CD4-positive, alpha-beta T cell treated with Interferon alpha-2 for 1 hour (primary cell): ENCODE results near the gene PPIF.

Experiments
- DNase-seq, 2 donors: peaks; one replicate each; pipeline ENCODE4 v3.0.0-alpha.2; 2020 to 2022

Gene PPIF

GRCh38 chr10:79349766-79350406, 2.6 kb downstream of the PPIF start:
- no peak for DNase-seq

GRCh38 chr10:79350407-79351154, 3.3 kb downstream of the PPIF start:
- no peak for DNase-seq

- DNase-seq, result no peak
Observed at GRCh38 chr10:79351332-79351731, 4.1 kb downstream of the PPIF start.

- DNase-seq, result no peak
Observed at GRCh38 chr10:79352035-79352877, 5.0 kb downstream of the PPIF start.

GRCh38 chr10:79353000-79353406, 5.7 kb downstream of the PPIF start:
- no peak for DNase-seq

GRCh38 chr10:79353726-79354125, 6.5 kb downstream of the PPIF start:
- no peak for DNase-seq

- DNase-seq, result no peak
Observed at GRCh38 chr10:79354141-79354540, 6.9 kb downstream of the PPIF start.

- DNase-seq, result no peak
Observed at GRCh38 chr10:79354615-79355014, 7.3 kb downstream of the PPIF start.

GRCh38 chr10:79355420-79356017, 8.2 kb downstream of the PPIF start:
- DNase-seq, result no peak

- peak in 1 of 2 donors; percentile 32 for DNase-seq
Observed at GRCh38 chr10:79356104-79356503, 8.8 kb downstream of the PPIF start.

GRCh38 chr10:79357180-79357579, 9.9 kb downstream of the PPIF start:
- no peak for DNase-seq

- no peak for DNase-seq
Observed at GRCh38 chr10:79358811-79359210, 11.5 kb downstream of the PPIF start.

GRCh38 chr10:79359816-79360498, 12.7 kb downstream of the PPIF start:
- no peak for DNase-seq

- DNase-seq, result no peak
Observed at GRCh38 chr10:79360499-79361342, 13.5 kb downstream of the PPIF start.

GRCh38 chr10:79361726-79362397, 14.6 kb downstream of the PPIF start:
- peak in 1 of 2 donors; percentile 27 for DNase-seq

GRCh38 chr10:79367426-79368189, 20.3 kb downstream of the PPIF start:
- DNase-seq, result peak in 1 of 2 donors; percentile 15

GRCh38 chr10:79372871-79373270, 25.6 kb downstream of the PPIF start:
- DNase-seq, result no peak

- peak; percentile 67 to 74 for DNase-seq
Observed at GRCh38 chr10:79374312-79375191, 27.3 kb downstream of the PPIF start.
